GM19455 (cell line): Measurements from ENCODE around the gene SLC22A12.
"Not testable (repeated sequence)": the region's sequence is repeated elsewhere in the genome, so short reads cannot be mapped to it uniquely, and the experiment has no call there.

Experiments used
- ATAC-seq: cut with Tn5 transposase; IDR thresholded peaks from one replicate; pipeline ENCODE4 v1.9.1; 2021; ENCODE audit not compliant: unreplicated experiment

SLC22A12 gene

GRCh38 chr11:64583296-64584262, 7.4 kb upstream of the SLC22A12 start:
- no peak for ATAC-seq

GRCh38 chr11:64585150-64585549, 5.9 kb upstream of the SLC22A12 start:
- ATAC-seq, result no peak

- ATAC-seq, result no peak
Measured at GRCh38 chr11:64586366-64586765, 4.7 kb upstream of the SLC22A12 start.

GRCh38 chr11:64588701-64589100, 2.3 kb upstream of the SLC22A12 start:
- ATAC-seq, result no peak

GRCh38 chr11:64591257-64592233, 525 bp downstream of the SLC22A12 start:
- ATAC-seq, result no peak

GRCh38 chr11:64592234-64592615, 1.2 kb downstream of the SLC22A12 start:
- no peak for ATAC-seq

GRCh38 chr11:64592656-64593055, 1.6 kb downstream of the SLC22A12 start:
- no peak for ATAC-seq

- no peak for ATAC-seq
Measured at GRCh38 chr11:64593156-64594105, 2.4 kb downstream of the SLC22A12 start.

- no peak for ATAC-seq
Measured at GRCh38 chr11:64594159-64594939, 3.3 kb downstream of the SLC22A12 start.

- not testable (repeated sequence) for ATAC-seq
Measured at GRCh38 chr11:64595922-64596321, 4.9 kb downstream of the SLC22A12 start.

- ATAC-seq, result no peak
Measured at GRCh38 chr11:64597671-64598101, 6.7 kb downstream of the SLC22A12 start.

GRCh38 chr11:64598106-64598796, 7.2 kb downstream of the SLC22A12 start:
- ATAC-seq, result no peak

- ATAC-seq, result no peak
Measured at GRCh38 chr11:64598797-64599697, 8.0 kb downstream of the SLC22A12 start.

- ATAC-seq, result no peak
Measured at GRCh38 chr11:64599698-64600211, 8.7 kb downstream of the SLC22A12 start.

- ATAC-seq, result no peak
Measured at GRCh38 chr11:64600281-64600992, 9.4 kb downstream of the SLC22A12 start.

- no peak for ATAC-seq
Measured at GRCh38 chr11:64601605-64602465, 10.8 kb downstream of the SLC22A12 start.
